ENCODE data around the gene CYB561.

DNA sequence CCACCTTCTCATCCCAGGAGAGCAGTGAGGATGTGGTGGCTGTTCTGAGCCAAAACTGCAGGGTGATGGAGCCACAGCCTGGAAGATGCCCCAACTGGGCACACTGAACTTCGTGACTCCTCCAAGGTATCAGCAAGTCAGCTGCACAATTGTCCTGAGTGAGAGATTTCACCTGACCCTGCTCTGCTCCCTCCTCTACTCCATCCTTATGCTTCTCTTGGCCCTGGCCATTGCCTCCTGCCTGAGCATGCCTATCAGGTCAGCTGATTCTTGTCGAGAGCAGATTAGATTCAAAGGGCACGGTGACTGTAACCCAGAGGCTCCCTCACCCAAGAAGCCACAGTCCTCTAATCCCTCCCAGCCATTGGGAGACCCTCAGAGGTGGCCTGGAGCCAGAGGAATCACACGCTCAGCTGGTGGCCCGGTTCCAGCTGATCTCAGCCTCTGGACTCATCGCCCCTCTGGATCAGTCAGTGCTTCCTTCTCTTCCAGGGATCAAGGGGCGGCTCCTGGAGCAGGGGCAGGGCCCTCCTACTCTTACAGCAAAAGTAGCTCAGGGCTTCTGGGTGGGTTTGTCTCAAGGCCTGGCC lies 7.0 kb upstream of the CYB561 start:
- no peak for TF ChIP-seq GLI4 (tag by site-specific recombination; IDR thresholded peaks at IDR 0.05)
- TF ChIP-seq, protein P1, sequence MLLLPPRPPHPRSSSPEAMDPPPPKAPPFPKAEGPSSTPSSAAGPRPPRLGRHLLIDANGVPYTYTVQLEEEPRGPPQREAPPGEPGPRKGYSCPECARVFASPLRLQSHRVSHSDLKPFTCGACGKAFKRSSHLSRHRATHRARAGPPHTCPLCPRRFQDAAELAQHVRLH (tag by site-specific recombination; IDR thresholded peaks at IDR 0.05), result no peak
- TF ChIP-seq ZNF266 (tag by site-specific recombination; IDR thresholded peaks at IDR 0.05; ENCODE audit: low read depth), result no peak
- TF ChIP-seq ZNF157 (tag by site-specific recombination; IDR thresholded peaks at IDR 0.05), result no peak
- TF ChIP-seq, protein P2, sequence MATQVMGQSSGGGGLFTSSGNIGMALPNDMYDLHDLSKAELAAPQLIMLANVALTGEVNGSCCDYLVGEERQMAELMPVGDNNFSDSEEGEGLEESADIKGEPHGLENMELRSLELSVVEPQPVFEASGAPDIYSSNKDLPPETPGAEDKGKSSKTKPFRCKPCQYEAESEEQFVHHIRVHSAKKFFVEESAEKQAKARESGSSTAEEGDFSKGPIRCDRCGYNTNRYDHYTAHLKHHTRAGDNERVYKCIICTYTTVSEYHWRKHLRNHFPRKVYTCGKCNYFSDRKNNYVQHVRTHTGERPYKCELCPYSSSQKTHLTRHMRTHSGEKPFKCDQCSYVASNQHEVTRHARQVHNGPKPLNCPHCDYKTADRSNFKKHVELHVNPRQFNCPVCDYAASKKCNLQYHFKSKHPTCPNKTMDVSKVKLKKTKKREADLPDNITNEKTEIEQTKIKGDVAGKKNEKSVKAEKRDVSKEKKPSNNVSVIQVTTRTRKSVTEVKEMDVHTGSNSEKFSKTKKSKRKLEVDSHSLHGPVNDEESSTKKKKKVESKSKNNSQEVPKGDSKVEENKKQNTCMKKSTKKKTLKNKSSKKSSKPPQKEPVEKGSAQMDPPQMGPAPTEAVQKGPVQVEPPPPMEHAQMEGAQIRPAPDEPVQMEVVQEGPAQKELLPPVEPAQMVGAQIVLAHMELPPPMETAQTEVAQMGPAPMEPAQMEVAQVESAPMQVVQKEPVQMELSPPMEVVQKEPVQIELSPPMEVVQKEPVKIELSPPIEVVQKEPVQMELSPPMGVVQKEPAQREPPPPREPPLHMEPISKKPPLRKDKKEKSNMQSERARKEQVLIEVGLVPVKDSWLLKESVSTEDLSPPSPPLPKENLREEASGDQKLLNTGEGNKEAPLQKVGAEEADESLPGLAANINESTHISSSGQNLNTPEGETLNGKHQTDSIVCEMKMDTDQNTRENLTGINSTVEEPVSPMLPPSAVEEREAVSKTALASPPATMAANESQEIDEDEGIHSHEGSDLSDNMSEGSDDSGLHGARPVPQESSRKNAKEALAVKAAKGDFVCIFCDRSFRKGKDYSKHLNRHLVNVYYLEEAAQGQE (tag by site-specific recombination; IDR thresholded peaks at IDR 0.05), result no peak
- no peak for TF ChIP-seq ZNF221 (tag by site-specific recombination; IDR thresholded peaks at IDR 0.05; ENCODE audit: borderline replicate concordance)
- TF ChIP-seq, protein P3, sequence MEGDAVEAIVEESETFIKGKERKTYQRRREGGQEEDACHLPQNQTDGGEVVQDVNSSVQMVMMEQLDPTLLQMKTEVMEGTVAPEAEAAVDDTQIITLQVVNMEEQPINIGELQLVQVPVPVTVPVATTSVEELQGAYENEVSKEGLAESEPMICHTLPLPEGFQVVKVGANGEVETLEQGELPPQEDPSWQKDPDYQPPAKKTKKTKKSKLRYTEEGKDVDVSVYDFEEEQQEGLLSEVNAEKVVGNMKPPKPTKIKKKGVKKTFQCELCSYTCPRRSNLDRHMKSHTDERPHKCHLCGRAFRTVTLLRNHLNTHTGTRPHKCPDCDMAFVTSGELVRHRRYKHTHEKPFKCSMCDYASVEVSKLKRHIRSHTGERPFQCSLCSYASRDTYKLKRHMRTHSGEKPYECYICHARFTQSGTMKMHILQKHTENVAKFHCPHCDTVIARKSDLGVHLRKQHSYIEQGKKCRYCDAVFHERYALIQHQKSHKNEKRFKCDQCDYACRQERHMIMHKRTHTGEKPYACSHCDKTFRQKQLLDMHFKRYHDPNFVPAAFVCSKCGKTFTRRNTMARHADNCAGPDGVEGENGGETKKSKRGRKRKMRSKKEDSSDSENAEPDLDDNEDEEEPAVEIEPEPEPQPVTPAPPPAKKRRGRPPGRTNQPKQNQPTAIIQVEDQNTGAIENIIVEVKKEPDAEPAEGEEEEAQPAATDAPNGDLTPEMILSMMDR (tag by site-specific recombination; IDR thresholded peaks at IDR 0.05), result no peak
